Measurements from ENCODE around the gene SH3PXD2A.

Gene SH3PXD2A

GRCh38 chr10:103745341-103746247, 109.8 kb downstream of the SH3PXD2A start:
- Histone ChIP-seq H3K4me1 (ENCODE audit: control insufficient read depth, insufficient read depth, low read length) (no peaks in the 10 kb centered on the region), H3K27ac (ENCODE audit: extremely low read depth, low read depth, low read length) (no peak overlapping the region), H3K36me3 (ENCODE audit: control insufficient read depth in 2 of 2, insufficient read depth in 1 of 2, low read length in 2 of 2) (no peaks in the 10 kb centered on the region), H3K9me3 (ENCODE audit: control insufficient read depth, insufficient read depth, low read depth, low read length) (no peaks in the 10 kb centered on the region), H3K4me3 (ENCODE audit: low read depth, low read length) (no peak overlapping the region)
- TF ChIP-seq MEIS1 (CRISPR knock-in tag; IDR thresholded peaks at IDR 0.05; ENCODE audit: borderline replicate concordance) (no peak), ZNF621 (tag by site-specific recombination; IDR thresholded peaks at IDR 0.05) (no peak), ZNF202 (tag by site-specific recombination; IDR thresholded peaks at IDR 0.05; ENCODE audit: borderline replicate concordance) (no peak), ZXDB (tag by site-specific recombination; IDR thresholded peaks at IDR 0.05) (no peak), ZFP3 (tag by site-specific recombination; IDR thresholded peaks at IDR 0.05; ENCODE audit: low read depth) (no peak), ZNF148 (tag by site-specific recombination; IDR thresholded peaks at IDR 0.05; ENCODE audit: borderline replicate concordance) (no peak), IKZF3 (tag by site-specific recombination; IDR thresholded peaks at IDR 0.05) (no peak), PBX3 (CRISPR knock-in tag; IDR thresholded peaks at IDR 0.05) (no peak), ZNF670 (tag by site-specific recombination; IDR thresholded peaks at IDR 0.05; ENCODE audit: low read depth) (no peak), ZNF449 (tag by site-specific recombination; IDR thresholded peaks at IDR 0.05) (no peak), EGR2 (tag by site-specific recombination; IDR thresholded peaks at IDR 0.05; ENCODE audit: low read depth) (peak; percentile 67), ZNF596 (tag by site-specific recombination; IDR thresholded peaks at IDR 0.05) (no peak), FEZF1 (tag by site-specific recombination; IDR thresholded peaks at IDR 0.05) (no peak), KLF1 (tag by site-specific recombination; IDR thresholded peaks at IDR 0.05) (peak; percentile 61), ZNF658 (tag by site-specific recombination; IDR thresholded peaks at IDR 0.05) (no peak), ZFHX2 (tag by site-specific recombination; conservative IDR thresholded peaks at IDR 0.05) (peak; percentile 51; the same call in 1 of the 2 replicates), ZNF677 (tag by site-specific recombination; IDR thresholded peaks at IDR 0.05) (no peak), ZNF433 (tag by site-specific recombination; IDR thresholded peaks at IDR 0.05; ENCODE audit: low read depth) (no peak), ZNF837 (tag by site-specific recombination; IDR thresholded peaks at IDR 0.05) (no peak)
- TF ChIP-seq, protein P1, sequence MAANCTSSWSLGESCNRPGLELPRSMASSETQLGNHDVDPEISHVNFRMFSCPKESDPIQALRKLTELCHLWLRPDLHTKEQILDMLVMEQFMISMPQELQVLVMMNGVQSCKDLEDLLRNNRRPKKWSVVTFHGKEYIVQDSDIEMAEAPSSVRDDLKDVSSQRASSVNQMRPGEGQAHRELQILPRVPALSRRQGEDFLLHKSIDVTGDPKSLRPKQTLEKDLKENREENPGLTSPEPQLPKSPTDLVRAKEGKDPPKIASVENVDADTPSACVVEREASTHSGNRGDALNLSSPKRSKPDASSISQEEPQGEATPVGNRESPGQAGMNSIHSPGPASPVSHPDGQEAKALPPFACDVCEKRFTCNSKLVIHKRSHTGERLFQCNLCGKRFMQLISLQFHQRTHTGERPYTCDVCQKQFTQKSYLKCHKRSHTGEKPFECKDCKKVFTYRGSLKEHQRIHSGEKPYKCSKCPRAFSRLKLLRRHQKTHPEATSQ (tag by site-specific recombination; IDR thresholded peaks at IDR 0.05), result no peak
- TF ChIP-seq, protein P2, sequence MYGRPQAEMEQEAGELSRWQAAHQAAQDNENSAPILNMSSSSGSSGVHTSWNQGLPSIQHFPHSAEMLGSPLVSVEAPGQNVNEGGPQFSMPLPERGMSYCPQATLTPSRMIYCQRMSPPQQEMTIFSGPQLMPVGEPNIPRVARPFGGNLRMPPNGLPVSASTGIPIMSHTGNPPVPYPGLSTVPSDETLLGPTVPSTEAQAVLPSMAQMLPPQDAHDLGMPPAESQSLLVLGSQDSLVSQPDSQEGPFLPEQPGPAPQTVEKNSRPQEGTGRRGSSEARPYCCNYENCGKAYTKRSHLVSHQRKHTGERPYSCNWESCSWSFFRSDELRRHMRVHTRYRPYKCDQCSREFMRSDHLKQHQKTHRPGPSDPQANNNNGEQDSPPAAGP (tag by site-specific recombination; IDR thresholded peaks at IDR 0.05), result peak; percentile 87
- TF ChIP-seq, protein P3, sequence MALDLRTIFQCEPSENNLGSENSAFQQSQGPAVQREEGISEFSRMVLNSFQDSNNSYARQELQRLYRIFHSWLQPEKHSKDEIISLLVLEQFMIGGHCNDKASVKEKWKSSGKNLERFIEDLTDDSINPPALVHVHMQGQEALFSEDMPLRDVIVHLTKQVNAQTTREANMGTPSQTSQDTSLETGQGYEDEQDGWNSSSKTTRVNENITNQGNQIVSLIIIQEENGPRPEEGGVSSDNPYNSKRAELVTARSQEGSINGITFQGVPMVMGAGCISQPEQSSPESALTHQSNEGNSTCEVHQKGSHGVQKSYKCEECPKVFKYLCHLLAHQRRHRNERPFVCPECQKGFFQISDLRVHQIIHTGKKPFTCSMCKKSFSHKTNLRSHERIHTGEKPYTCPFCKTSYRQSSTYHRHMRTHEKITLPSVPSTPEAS (tag by site-specific recombination; IDR thresholded peaks at IDR 0.05), result no peak
- ChIA-PET POLR2A (no interaction called here), CTCF (interaction anchor here (0.8 to 0.9 kb wide), 2 partner anchors 65 to 139 kb away, joined by 3 read pairs; no protein-coding TSS in a partner anchor)
